ENCODE results near the gene TRPM4. TPM values are rescaled to one million over a fixed set of nuclear protein-coding genes. Genes with fewer than 3 reads are reported as not detected.
A peak's percentile ranks its signal among the peaks of the same experiment; 100 is the strongest.
"Not testable (repeated sequence)": the region's sequence is repeated elsewhere in the genome, so short reads cannot be mapped to it uniquely, and the experiment has no call there.

Gene TRPM4
- total RNA-seq, 1 donor from 2014 or later: 8.2 TPM

- no peak for DNase-seq (ENCODE audit: low spot score)
These were observed 31.0 kb upstream of the TRPM4 start for GRCh38 chr19:49126575-49126974.

GRCh38 chr19:49127225-49127624 lies 30.4 kb upstream of the TRPM4 start:
- DNase-seq (ENCODE audit: low spot score): not testable (repeated sequence)

GRCh38 chr19:49127674-49128544 lies 29.7 kb upstream of the TRPM4 start:
- DNase-seq (ENCODE audit: low spot score): peak; percentile 99

- DNase-seq (ENCODE audit: low spot score): no peak
These were observed 28.9 kb upstream of the TRPM4 start for GRCh38 chr19:49128545-49129237.

GRCh38 chr19:49129238-49129583 lies 28.4 kb upstream of the TRPM4 start:
- DNase-seq (ENCODE audit: low spot score): no peak

- no peak for DNase-seq (ENCODE audit: low spot score)
These were observed 27.3 kb upstream of the TRPM4 start for GRCh38 chr19:49130325-49130724.

- DNase-seq (ENCODE audit: low spot score): no peak
These were observed 24.5 kb upstream of the TRPM4 start for GRCh38 chr19:49132974-49133609.

GRCh38 chr19:49133621-49134454 lies 23.8 kb upstream of the TRPM4 start:
- peak; percentile 73 for DNase-seq (ENCODE audit: low spot score)

- DNase-seq (ENCODE audit: low spot score): no peak
These were observed 21.9 kb upstream of the TRPM4 start for GRCh38 chr19:49135686-49136085.

- no peak for DNase-seq (ENCODE audit: low spot score)
These were observed 20.8 kb upstream of the TRPM4 start for GRCh38 chr19:49136771-49137171.

GRCh38 chr19:49140951-49141350 lies 16.6 kb upstream of the TRPM4 start:
- DNase-seq (ENCODE audit: low spot score): no peak

GRCh38 chr19:49141352-49141751 lies 16.2 kb upstream of the TRPM4 start:
- no peak for DNase-seq (ENCODE audit: low spot score)

- DNase-seq (ENCODE audit: low spot score): peak; percentile 97
These were observed 14.7 kb upstream of the TRPM4 start for GRCh38 chr19:49142866-49143335.

- peak; percentile 75 for DNase-seq (ENCODE audit: low spot score)
These were observed 11.8 kb upstream of the TRPM4 start for GRCh38 chr19:49145573-49146407.

GRCh38 chr19:49146408-49146770 lies 11.2 kb upstream of the TRPM4 start:
- DNase-seq (ENCODE audit: low spot score): peak; percentile 35

- DNase-seq (ENCODE audit: low spot score): no peak
These were observed 9.4 kb upstream of the TRPM4 start for GRCh38 chr19:49148044-49148682.

- peak; percentile 99 for DNase-seq (ENCODE audit: low spot score)
These were observed 8.6 kb upstream of the TRPM4 start for GRCh38 chr19:49148784-49149651.

GRCh38 chr19:49149652-49150105 lies 7.9 kb upstream of the TRPM4 start:
- peak; percentile 91 for DNase-seq (ENCODE audit: low spot score)
